Omental fat pad (tissue), 4 donors: ENCODE data around the gene SNX25. TPM values are rescaled to one million over a fixed set of nuclear protein-coding genes. Genes with fewer than 3 reads are reported as not detected.
A peak's percentile ranks its signal among the peaks of the same experiment; 100 is the strongest.

ENCODE experiments used
- ATAC-seq: fragments of 150-250 bp; one replicate; pipeline ENCODE4 v1.9.1; 2016; ENCODE audit warnings: mild to moderate bottlenecking, moderate library complexity; ENCODE audit not compliant: low FRiP score
- DNase-seq: peaks from one replicate; pipeline ENCODE4 v3.0.0-alpha.2; 2019; ENCODE audit warnings: low spot score
- CTCF ChIP-seq, 3 donors: fragments of 450-650 bp; IDR thresholded peaks; one replicate each; pipeline ENCODE4 v1.5.1; 2016 to 2017; ENCODE audit warnings: antibody characterized with exemption in 3 of 3, mild to moderate bottlenecking in 3 of 3, moderate library complexity in 2 of 3
- total RNA-seq, 4 donors: library from RNA; depleted of rRNA; stranded (reverse); fragments of >200 nt; gene quantifications; one replicate each; pipeline ENCODE4 v1.1.0, GENCODE V29; 2016

SNX25 gene
- total RNA-seq, 4 donors from 2014 or later = 16.0 to 22.5 (median 21.9) TPM

GRCh38 chr4:185222598-185222997, 13.2 kb downstream of the SNX25 start:
- DNase-seq (no peak), ATAC-seq (no peak)
- TF ChIP-seq CTCF (IDR thresholded peaks at IDR 0.05) = no peak

GRCh38 chr4:185224597-185224996, 15.2 kb downstream of the SNX25 start:
- DNase-seq (no peak), ATAC-seq (no peak)
- TF ChIP-seq CTCF (IDR thresholded peaks at IDR 0.05) = no peak

- ATAC-seq (no peak), DNase-seq (no peak)
Observed at GRCh38 chr4:185225940-185226339, 16.5 kb downstream of the SNX25 start.

GRCh38 chr4:185227131-185227551, 17.7 kb downstream of the SNX25 start:
- no peak for TF ChIP-seq CTCF (IDR thresholded peaks at IDR 0.05)
- ATAC-seq = no peak
- no peak for DNase-seq

More at GRCh38 chr4:185225940-185226339, 16.5 kb downstream of the SNX25 start:
- TF ChIP-seq CTCF (IDR thresholded peaks at IDR 0.05) = no peak

- ATAC-seq (peak; percentile 4), DNase-seq (no peak)
- TF ChIP-seq CTCF (IDR thresholded peaks at IDR 0.05) = no peak
Observed at GRCh38 chr4:185227713-185228278, 18.4 kb downstream of the SNX25 start.

GRCh38 chr4:185229021-185229818, 19.8 kb downstream of the SNX25 start:
- TF ChIP-seq CTCF (IDR thresholded peaks at IDR 0.05) = no peak
- no peak for DNase-seq
- peak; percentile 52 for ATAC-seq

GRCh38 chr4:185232370-185232769, 23.0 kb downstream of the SNX25 start:
- ATAC-seq = peak; percentile 66
- DNase-seq = no peak
- no peak for TF ChIP-seq CTCF (IDR thresholded peaks at IDR 0.05)
